LNCAP (cell line): ENCODE data around the gene ZNF609.

Experiments used
- TF ChIP-seq, protein P1 (sequence below): fragments of 450-650 bp; IDR thresholded peaks from 2 replicates; pipeline ENCODE4 v1.5.1; 2017; ENCODE audit warnings: mild to moderate bottlenecking

The ZNF609 gene

GRCh38 chr15:64524778-64525177 is 64.4 kb downstream of the ZNF609 start:
- TF ChIP-seq, protein P1, sequence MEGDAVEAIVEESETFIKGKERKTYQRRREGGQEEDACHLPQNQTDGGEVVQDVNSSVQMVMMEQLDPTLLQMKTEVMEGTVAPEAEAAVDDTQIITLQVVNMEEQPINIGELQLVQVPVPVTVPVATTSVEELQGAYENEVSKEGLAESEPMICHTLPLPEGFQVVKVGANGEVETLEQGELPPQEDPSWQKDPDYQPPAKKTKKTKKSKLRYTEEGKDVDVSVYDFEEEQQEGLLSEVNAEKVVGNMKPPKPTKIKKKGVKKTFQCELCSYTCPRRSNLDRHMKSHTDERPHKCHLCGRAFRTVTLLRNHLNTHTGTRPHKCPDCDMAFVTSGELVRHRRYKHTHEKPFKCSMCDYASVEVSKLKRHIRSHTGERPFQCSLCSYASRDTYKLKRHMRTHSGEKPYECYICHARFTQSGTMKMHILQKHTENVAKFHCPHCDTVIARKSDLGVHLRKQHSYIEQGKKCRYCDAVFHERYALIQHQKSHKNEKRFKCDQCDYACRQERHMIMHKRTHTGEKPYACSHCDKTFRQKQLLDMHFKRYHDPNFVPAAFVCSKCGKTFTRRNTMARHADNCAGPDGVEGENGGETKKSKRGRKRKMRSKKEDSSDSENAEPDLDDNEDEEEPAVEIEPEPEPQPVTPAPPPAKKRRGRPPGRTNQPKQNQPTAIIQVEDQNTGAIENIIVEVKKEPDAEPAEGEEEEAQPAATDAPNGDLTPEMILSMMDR: no peak

DNA sequence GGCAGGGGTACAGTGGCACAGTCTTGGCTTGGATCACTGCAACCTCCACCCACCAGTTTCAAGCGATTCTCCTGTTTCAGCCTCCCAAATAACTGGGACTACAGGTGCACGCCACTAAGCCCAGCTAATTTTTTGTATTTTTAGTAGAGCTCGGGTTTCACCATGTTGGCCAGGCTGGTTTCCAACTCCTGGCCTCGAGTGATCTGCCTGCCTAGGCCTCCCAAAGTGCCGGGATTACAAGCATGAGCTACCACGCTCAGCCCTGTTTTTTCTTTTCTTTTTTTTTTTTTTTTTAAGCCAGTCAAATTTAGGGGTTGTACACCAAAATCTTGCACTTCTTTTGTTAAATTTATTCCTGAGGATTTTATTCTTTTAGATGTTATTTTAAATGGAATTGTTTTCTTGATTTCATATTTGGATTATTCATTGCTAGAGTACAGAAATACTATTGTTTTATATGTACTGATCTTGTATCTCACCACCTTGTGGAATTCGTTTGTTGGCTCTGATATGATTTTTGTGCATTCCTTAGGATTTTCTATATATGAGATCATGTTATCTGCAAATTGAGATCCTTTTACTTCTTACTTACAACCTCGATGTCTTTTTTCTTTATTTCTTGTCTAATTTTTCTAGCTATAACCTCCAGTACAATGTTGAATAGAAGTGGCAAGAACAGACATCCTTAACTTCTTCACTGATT is 65.6 kb downstream of the ZNF609 start:
- TF ChIP-seq, protein P1: no peak

- TF ChIP-seq, protein P1: no peak
These were observed 67.0 kb downstream of the ZNF609 start for GRCh38 chr15:64527263-64527984.

GRCh38 chr15:64528871-64529270 is 68.5 kb downstream of the ZNF609 start:
- TF ChIP-seq, protein P1: no peak

- TF ChIP-seq, protein P1: no peak
These were observed 70.1 kb downstream of the ZNF609 start for GRCh38 chr15:64530472-64530871.

- TF ChIP-seq, protein P1: no peak
These were observed 70.5 kb downstream of the ZNF609 start for GRCh38 chr15:64530918-64531317.

DNA sequence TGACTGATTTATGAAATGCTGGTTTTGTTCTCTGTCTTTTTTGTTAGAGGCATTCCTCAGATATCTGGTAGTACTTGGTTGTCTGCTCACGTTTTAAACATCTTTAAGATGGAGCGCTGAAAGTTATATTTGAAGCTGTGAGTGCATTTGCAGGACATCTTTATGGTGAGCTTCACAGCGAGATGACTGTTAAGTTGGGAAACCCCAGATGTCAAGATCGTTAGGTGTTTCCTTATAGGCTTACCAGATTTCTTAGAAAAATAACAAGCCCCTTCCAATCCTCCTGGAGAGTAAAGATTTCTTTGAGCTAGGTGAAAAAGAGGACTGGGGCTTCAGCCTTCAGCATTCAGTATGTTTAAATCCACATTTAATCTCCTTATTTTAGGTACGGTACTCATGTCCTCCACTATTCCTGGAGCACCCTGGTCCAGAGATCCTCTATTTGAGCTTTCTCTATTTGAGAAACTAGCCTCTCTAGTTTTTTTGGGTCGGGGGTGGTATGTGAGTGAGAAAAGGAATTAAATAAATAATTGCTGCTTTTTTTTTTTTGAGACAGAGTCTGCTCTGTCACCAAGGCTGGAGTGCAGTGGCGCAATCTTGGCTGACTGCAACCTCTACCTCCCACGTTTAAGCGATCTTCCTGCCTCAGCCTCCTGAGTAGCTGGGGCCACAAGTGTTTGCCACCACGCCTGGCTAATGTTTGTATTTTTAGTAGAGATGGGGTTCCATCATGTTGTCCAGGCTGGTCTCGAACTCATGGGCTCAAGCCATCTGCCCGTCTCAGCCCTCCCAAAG is 72.3 kb downstream of the ZNF609 start:
- TF ChIP-seq, protein P1: no peak
